Dermis lymphatic vessel endothelial cell (primary cell): ENCODE data around the gene HDGF. TPM values are rescaled to one million over a fixed set of nuclear protein-coding genes. Genes with fewer than 3 reads are reported as not detected.

Source experiments
- total RNA-seq: library from RNA; depleted of rRNA; stranded (reverse); fragments of >200 nt; gene quantifications from 2 replicates; pipeline ENCODE4 v1.2.1, GENCODE V29; 2014

HDGF gene
- 86.1 and 98.6 TPM in 2 replicates for total RNA-seq

DNA sequence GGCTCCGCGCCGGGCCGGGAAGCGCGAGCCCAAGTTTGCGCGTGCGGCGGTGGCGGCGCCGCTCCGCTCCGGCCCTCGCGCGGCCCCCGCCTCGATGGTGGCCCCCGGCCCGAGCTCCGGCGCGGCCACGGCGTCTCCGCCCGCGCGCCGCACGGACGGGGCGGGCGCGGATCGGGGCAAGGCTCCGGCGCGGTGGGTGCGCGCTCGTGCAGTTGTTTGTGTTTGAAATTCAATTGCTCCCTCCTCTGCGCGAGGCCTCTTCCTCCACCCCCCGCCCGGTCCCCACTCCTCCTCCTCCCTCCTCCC is at the start of gene HDGF:
Gene HDGF (minus strand): TSS at position 225 of the 306 bp plus-strand sequence. CDS start 246 bp downstream, outside the sequence.

DNA sequence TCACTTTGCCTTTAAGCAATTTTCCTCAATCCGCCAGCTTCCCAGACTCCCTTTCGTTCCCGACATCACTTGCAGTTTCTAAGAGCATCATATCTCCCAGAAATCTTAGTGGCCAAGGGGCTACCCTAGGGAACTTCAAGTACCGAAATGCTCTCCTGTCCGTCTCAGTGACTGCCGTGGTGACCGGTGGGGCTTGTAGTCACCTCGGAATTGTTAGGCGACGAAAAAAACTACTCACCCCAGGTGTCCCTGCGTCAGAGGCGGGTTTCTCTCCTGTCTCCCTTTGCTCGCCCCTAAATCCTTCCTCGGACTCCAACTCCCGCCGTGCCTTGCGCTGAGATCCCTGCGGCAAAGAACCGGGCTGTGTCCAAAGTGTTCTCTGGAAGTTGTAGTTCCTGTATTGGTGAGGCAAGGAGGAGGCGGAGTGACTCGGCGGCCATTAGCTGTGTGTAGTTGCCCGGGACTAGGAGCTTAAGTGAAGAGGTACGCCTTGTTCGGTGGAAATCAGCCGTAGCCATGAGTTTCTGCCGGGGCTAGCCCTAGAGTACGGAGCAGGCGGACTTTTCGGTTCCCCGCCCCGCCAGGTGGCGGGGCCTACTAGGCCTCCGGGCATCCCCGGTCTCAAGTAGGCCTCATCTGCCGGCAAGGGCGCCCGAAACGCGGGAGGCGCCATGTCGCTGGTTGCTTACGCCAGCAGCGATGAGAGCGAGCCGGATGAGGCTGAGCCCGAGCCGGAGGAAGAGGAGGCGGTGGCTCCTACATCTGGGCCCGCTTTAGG is 15.8 kb upstream of the HDGF start, which contains the start of gene PRCC:
Gene PRCC (plus strand): TSS at position 435 of the 778 bp plus-strand sequence. CDS start 237 bp downstream, at position 672.

DNA sequence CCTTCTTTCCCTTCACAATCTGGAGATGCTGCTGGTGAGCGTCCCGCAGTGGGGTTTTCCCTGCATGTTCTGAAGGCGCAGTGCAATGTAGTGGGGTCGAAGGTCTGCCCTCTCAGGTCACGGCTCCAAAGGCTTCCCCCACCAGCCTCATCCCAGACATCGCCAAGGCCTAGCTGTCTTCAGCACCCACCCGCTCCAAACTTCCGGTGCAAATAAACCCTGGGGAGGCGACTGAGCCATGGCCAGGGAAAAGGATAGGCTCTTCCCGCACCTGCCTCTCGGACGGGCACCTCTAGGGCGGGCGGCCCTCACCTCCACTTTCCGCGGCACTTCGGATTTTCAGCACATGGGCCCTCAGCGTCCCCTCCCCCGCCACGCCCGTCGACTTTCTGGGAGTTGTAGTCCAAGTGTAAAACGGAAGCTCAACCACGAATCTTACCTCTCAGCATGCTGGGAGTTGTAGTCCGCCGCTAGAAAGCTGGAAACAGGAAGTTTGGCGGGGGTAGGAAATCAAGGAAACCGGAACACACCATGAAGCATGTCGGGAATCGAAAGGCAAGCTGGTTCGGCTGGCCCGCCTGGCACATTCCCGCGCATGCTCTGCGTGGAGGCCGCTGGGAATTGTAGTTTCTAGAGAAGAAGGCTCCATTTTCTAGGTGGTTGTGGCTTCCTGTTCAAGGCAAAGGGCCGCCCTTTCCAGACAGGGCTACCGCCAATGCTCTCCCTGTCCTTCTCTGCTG is 10.6 kb downstream of the HDGF start, which contains the start of gene MRPL24:
Gene MRPL24 (minus strand): TSS at position 348 of the 740 bp plus-strand sequence. CDS start 2,384 bp downstream, outside the sequence.

DNA sequence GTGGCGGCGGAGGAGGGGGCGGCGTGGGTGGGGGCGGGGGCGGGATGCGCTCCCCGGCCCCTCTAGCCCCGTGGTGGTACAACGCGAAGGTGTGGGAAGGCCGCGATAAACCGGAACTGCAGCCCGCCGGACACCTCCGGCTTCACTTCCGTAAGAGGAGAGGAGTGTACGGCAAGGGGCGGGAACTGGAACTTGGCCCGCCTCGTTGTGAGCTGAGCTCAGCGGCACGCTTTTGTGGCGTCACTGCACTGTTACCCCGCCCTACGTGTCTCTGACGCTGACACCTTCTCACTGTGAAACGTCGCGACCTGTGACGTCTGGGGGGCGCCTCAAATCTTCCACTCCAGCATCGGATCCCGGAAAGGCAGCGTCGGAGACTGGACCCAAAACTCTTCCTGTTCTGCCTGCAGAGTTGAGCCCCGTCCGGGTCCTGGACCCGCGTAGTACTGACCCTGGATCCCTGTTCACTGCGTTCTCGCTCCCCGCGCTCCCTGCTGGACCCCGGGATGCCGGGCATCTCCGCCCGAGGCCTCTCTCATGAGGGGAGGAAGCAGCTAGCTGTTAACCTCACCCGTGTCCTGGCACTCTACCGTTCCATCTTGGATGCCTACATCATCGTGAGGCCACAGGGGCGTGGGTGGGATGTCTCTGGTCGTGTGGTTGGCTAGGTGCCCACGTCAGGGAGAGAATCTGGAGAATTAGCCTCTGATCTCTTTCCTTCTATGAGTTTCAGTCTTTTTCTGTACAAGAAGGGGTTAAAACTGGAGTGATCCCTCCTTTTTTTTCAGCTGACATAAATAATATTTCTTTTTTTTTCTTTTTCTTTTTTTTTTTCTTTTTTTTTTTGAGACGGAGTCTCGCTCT is 22.6 kb downstream of the HDGF start, which contains the start of gene ISG20L2:
Gene ISG20L2 (minus strand): TSS at position 168 of the 864 bp plus-strand sequence. CDS start 1,114 bp downstream, outside the sequence.

DNA sequence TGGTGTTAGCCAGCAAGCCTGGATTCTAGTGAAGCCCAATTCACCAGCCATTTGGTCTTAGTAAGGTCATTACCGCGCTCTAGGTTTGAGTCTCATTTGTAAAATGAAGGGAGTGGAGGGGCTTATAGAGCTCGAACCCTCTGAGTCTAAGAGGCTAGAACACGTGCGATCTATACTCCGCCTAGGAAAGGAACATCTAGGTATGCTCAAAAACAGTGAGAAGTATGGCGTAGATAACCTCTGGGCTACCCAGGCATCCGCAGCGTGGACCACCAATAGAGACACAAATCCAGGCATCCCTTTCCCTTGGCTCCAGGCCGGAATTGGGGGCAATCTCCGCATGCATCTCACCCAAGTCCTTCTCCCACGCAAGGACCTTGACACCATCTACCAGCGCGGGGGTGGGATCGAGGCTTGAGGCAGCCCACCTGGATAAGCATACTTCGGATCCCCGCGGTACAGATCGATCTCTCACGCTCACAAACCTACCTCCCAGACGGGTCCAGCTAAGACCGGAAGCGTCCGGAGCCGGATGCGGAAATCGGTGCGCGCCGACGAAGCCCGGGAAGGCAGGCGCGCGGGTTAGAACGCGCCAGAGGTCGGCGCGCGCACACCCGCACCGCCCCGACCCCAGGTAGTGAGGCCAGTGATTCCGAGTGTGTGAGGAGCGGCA is 23.4 kb downstream of the HDGF start, which contains the start of gene METTL25B:
Gene METTL25B (plus strand): TSS at position 544 of the 673 bp plus-strand sequence. CDS start 636 bp downstream, outside the sequence.

DNA sequence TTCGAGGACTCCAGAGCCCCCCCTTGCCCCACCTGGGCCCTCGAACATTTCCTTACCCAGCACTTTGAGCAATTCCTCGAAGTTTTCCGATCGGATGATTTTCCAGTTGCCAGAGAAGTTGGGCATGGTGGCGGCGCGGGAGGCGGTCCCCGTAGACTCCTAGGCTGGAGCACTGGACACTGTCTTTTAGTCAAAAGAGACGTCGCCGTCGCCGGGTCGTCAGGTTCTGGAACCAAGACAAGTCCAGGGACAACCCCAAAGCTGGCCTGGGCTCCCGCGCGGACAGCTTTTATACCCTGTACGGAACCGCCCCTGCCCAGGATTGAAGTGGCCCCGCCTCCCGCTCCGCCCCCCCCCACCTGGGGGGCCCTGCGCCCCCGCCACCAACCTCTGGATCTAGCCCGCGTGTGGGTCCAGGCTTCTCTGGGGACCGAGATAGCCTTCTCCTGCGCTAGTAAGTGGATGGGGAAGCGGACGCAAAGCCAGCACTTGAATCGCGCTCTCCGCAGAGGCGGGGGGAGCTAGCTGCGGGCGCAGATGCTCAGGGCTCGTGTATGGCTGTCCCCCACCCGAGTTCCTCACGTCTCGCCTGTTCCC is 46.1 kb downstream of the HDGF start, which contains the start of gene CRABP2:
Gene CRABP2 (minus strand): TSS at position 263 of the 597 bp plus-strand sequence. CDS start 137 bp downstream, at position 126.

Other genes starting within 250 kb of the HDGF start
- gene IQGAP3, start 179.1 kb downstream of the HDGF start, total RNA-seq, result 2.4 and 2.8 TPM in 2 replicates
- gene TTC24, start 172.0 kb downstream of the HDGF start, total RNA-seq, result not detected in 2 replicates
- gene NAXE, start 159.9 kb downstream of the HDGF start, total RNA-seq, result 39.1 and 42.6 TPM in 2 replicates
- 9.8 and 15.8 TPM in 2 replicates for gene GPATCH4, start 150.2 kb downstream of the HDGF start, total RNA-seq
- under 0.01 TPM in 1 of 2 replicates, not detected in the other for gene HAPLN2, start 132.3 kb downstream of the HDGF start, total RNA-seq
- not detected in 2 replicates for gene BCAN, start 109.6 kb downstream of the HDGF start, total RNA-seq
- 22.0 and 36.2 TPM in 2 replicates for gene NES, start 74.3 kb downstream of the HDGF start, total RNA-seq
- gene CRABP2, start 46.1 kb downstream of the HDGF start, total RNA-seq, result not detected in 2 replicates
- 8.3 and 12.1 TPM in 2 replicates for gene METTL25B, start 23.2 kb downstream of the HDGF start, total RNA-seq
- gene ISG20L2, start 22.9 kb downstream of the HDGF start, total RNA-seq, result 5.6 and 7.9 TPM in 2 replicates
- gene MRPL24, start 10.6 kb downstream of the HDGF start, total RNA-seq, result 29.9 and 31.7 TPM in 2 replicates
- gene PRCC, start 15.9 kb upstream of the HDGF start, total RNA-seq, result 9.6 and 11.3 TPM in 2 replicates
- gene SH2D2A, start 65.2 kb upstream of the HDGF start, total RNA-seq, result not detected in 2 replicates
- gene INSRR, start 107.4 kb upstream of the HDGF start, total RNA-seq, result not detected in 2 replicates
- gene NTRK1, start 109.2 kb upstream of the HDGF start, total RNA-seq, result not detected in 2 replicates
- gene PEAR1, start 142.0 kb upstream of the HDGF start, total RNA-seq, result 16.5 and 19.1 TPM in 2 replicates
- 0.11 and 0.43 TPM in 2 replicates for gene LRRC71, start 169.0 kb upstream of the HDGF start, total RNA-seq